Dedifferentiated amniotic fluid mesenchymal stem cell (primary cell): Measurements from ENCODE around the gene RPS21.
"Not testable (repeated sequence)": the region's sequence is repeated elsewhere in the genome, so short reads cannot be mapped to it uniquely, and the experiment has no call there.

Experiments
- DNase-seq: peaks from one replicate; pipeline ENCODE4 v3.0.0-alpha.2; 2016; ENCODE audit errors: extremely low spot score

RPS21 gene

DNA sequence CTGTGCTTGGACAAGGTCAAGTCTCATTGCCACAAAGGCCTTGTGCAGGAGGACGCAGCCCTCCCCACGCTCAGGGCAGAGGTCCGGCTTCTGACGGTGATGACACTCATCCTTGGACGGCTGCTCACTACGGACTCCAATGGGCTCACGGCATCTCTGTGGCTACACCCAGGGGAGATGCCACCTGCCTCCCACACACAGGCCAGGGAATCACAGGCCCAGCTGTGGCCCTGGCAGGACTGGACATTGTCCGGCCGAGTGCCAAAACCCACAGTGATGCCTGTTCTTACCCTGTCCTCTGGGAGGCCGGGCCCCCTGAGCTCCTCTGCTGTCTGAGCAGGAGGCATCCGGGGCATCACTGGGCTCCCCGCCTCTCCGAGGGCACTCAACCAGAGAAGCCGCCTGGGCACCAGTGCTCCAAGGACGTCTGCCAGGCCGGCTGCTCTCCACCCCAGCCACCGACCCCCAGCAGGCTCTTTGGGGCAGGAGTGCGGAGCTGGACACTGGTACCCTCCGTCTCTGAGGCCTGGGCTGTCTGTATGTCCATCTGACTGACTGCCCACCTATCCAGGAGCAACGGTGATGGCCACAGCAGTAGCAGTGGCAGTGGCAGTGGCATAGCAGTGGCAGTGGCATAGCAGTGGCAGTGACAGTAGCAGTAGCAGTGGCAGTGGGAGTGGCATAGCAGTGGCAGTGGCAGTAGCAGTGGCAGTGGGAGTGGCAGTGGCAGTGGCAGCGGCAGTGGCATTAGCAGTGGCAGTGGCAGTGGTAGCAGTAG lies 38.6 kb downstream of the RPS21 start:
- DNase-seq: no peak

DNA sequence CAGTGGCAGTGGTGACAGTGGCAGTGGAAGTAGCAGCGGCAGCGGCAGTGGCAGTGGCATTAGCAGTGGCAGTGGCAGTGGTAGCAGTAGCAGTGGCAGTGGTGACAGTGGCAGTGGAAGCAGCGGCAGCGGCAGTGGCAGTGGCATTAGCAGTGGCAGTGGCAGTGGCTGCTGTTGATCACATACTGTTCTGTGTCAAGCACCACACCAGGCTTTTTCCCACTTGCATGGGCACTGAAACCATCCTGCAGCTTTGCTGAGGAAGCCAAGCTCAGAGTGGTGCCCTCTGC lies 39.1 kb downstream of the RPS21 start:
- DNase-seq: not testable (repeated sequence)

DNA sequence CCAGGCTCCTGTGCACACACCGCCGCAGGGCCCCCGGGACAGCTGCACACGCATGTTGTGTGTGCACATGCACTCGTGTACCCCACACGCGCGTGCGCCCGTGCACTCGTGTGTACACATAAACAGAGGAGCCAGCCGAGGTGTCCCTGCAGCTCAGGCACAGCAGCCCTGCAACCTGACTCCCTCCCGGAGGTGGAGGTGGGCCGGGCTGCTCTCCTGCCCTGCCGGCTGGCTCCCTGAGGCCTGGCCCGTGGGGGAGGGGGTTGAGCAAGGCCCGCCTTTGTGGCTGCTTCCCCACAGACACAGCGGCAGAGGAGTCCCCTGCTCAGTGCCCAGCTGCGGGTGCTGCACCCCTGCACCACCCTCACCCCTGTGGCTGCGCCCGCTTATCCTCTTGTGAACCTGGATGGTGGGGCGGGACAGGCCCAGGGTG lies 39.8 kb downstream of the RPS21 start:
- no peak for DNase-seq

DNA sequence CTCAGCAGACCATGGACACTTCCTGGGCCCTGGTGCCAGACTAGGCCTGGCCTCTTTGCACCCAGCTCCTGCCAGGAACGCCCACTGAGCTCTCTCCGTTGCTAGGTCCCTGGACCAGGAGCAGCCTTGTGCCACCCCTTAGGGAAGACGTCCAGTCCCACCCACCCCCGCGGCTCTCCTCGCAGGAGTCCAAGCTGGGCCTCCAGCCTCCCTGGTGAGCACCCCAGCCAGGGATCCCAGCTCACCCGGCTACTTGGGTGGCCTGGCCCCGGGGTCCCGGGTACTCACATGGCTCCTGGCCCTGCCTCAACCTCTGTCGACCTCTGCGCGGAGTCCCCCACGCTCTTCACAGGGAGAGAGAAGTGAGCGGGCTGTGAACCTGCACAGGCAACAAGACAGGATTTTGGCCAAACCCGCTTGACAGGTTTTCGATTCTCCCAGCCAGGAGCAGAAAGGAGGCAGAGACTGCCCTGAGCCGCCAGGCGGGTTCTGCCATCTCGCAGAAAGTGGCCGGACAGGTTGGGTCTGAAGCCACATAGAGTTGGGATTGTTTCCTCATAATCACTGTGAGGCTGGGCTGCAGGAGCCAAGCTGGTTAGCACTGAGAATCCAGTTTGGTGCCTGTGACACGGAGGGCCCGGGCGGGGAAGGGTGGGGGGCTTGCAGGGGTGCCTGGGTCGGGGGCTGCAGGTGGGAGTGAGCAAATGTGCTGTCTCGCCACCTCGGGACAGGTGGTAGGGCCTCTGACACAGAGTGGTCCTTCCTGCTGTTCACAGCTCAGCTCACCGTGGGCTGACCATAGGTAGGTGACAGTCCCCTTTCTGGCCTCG lies 40.5 kb downstream of the RPS21 start, which contains the start of gene RBBP8NL:
Gene RBBP8NL (minus strand): TSS at position 368 of the 830 bp plus-strand sequence. CDS start 7,892 bp downstream, outside the sequence.
- no peak for DNase-seq

DNA sequence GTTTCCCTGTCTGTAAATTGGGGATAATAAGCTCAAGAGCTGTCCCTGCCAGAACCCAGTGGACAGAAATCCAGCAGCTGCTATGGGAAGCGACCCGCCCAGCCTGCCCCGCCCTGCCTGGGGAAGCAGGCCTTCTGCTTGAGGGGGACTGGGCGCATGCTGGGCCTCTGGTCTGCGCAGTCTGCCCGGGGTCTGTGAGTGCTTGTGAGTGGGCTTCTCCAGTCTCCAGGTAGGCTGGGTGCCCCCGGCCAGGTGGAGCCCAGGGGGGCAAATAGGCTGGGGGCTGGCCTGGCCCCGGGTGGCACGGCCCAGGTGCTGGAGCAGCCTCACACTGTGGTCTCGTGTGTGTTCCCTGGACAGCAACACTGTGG lies 41.1 kb downstream of the RPS21 start:
- DNase-seq: no peak

DNA sequence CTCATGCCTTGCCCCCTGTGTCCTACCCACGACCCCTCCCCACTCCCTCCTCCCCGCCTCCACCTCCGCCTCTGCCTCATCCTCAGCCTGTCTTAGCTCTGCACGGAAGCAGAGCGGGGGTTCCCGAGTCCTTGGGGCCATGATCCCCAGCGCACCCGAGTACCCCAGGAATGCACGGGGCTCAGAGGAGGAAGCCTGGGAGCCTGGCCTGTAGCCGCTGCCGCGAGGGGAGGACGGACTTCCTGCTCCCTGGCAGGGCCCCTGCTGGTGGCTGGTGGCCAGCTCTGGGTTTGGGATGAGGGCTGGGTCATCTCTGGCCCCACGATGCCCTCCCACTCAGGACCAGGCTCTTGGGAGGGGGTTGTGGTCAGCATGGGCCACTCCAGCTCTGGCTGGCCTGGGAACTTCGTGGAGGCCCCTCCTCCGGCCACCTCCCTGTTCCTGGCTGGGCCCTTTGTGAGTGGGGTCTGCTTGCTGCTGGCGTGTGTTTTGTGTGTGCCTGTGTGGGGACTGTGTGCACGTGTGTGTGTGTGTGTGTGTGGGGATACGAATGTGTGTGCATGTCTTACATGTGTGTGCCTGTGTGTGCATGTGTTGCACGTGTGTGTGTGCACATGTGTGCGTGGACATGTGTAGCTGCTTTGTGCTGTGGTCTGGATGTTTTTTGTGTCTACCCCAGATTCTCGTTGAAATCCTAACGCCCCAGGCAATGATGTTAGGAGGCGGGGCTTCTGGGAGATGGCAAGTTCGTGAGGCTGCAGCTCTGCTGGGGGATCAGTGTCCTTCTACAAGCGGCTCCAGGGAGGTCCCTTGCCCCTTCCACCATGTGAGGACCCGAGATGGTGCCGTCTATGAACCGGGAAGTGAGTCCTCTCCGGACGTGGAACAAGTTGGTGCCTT lies 41.7 kb downstream of the RPS21 start:
- no peak for DNase-seq

DNA sequence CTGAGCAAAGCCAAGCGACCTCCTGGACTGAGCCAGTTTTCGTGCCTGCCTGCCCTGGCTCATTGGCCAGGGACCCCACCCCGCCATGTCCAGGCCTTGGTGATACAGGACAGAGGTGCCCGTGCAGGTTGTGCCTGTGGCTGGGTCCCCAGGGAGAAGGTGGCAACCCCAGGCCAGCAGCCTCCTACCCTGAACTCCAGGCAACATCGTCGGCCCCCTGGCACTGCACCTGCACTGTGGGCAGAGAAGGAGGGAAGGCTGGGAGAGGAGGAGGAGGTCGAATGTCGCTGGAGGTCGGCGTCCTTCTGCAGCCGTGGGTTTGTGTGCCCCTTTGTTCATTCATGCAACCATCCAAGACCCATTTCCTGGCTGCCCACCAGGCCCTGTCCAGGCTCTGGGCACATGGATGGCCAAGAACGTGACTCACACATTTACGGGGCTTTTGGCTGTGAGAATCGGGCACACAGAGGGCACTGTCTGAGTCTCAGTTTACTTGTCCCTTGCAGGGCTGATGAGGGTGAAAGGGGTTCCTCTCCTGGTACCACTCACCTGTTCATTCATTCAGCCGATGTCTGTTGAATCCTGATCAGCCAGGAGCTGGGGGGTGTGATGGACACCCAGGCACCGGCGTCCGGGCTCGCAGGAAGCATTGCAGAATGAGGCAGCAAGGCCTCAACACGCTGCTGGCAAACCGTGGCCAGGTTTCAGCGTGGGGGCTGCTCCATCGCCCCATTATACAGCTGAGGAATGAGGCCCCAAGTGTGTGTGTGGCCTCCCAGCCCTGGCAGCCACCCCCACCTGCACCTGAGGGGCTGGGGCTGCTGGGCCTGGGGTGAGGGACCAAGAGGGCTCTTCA lies 42.8 kb downstream of the RPS21 start:
- DNase-seq: no peak

DNA sequence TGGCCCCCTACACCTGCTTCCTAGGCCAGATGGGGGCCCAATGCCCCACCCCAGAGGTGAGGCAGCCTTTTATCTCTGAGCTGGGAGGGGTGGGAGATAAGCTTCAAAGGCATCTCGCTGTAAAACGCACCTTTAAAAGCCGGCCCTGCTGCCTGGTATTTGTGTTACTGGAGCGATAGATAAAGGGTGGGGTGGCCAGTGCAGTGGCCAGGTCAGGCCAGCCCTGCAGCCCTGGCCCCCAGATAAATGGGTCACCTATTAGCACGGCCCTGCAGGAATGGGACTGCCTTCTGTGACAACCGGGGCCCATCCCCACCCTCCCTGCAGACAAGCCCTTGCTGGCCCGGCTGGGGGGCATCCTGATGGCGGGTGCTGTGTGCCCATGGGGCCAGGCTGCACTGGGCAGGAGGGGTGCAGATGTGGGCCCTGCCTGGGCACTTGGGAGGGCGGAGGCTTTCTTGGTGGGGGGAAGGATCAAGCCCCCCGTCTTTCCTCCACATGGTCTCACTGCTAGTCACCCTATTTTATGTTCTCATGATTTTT lies 43.5 kb downstream of the RPS21 start:
- no peak for DNase-seq

DNA sequence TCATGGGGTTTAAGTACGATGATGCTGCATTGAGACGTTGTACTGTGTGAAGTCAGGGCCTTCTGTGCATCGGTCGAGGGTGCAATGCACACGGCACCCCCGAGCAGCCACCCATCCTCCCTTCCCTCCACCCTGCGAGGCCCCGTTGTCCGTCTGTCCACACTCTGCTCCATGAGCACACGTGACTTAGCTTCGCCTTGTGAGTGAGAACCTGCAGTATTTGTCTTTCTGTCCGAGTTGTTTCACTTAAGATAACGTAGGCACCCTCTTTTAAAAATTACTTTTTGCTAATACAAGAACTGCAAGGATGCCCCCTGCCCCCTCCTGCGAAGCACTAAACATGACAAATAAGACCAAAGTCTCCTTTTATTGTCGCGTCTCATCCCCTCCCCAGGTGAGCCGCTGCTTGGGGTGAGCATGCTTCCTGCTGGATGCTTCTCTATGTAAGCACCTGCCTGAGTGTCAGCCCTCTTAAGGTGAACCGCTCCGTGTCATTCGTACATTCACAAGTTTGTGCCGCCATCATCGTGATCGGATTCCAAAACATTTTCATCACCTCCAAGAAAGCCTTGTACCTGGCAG lies 44.1 kb downstream of the RPS21 start:
- no peak for DNase-seq

DNA sequence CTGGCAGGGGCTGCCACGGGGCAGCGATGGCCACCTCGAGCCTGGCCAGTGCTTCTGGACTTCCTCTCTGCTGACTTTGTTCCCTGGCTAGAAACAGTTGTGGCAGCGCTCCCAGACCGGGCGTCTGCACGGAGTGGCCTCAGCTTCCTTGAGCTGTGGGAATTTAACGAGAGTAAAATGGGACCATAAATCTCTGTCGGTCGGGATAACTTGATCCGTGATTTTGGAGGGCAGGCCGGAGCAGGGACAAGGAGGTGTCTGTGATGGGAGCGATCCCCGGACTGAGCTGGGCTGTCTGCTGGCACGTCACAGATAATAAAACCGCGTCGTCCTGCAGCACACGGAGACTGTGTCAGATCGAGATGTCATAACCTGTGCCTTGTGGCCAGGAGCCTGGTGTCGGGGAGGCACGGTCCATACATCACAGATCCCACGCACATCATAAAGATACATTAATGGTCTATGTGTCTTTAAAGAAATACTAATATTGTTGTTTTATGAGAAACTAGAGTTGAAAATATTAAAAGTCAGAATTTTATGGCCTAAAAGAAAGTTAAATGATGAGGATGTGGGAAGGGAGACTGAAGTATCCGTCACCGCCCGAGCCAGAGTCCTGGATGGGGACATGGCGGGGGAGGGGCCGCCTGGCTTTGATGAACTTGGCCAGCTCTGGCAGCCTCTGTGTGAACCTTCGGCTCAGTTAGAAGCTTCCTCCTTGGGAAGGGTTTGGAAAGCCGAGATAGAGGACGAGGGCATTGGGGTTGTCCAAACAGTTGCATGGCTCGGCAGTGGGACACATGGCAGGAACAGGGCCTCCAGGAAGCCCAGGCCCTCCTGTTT lies 47.0 kb downstream of the RPS21 start:
- no peak for DNase-seq

DNA sequence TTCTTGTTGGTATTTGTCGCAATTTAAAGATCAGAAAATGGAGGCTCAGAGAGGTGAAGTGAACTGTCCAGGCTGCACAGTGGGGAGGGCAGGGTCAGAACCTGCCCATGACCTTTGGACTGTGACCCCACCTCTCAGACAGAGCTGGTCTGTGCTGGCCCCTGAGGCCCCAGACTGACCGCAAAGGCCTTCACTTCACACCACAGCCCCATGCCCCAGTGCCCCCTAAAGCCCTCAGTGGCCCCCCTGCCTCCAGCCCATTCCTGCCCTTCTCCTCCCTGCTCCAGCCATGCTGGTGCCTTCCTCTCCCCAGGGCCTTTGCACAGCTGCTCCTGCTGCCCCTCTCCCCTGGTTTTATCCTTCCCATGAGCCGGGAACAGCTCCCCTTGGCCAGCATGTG lies 49.8 kb downstream of the RPS21 start:
- no peak for DNase-seq

DNA sequence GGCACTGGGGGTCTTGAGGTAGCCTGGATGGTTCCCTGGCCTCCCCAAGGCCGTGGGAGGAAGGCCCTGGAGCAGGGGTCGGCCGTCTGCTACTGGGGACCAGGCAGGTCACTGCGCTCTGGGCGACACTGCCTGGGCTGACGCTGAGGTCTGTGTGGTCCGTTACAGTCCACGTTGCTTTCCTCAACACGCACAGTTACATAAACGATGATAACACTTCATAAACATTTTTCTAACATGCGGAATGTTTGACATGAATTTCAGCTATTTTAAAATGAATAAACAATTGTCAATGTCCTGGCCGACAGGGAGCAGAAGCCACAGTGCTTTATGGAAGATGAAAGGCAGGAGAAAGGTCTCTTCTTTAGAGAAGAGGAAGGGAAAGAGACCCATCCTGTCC lies 50.6 kb downstream of the RPS21 start:
- DNase-seq: no peak

DNA sequence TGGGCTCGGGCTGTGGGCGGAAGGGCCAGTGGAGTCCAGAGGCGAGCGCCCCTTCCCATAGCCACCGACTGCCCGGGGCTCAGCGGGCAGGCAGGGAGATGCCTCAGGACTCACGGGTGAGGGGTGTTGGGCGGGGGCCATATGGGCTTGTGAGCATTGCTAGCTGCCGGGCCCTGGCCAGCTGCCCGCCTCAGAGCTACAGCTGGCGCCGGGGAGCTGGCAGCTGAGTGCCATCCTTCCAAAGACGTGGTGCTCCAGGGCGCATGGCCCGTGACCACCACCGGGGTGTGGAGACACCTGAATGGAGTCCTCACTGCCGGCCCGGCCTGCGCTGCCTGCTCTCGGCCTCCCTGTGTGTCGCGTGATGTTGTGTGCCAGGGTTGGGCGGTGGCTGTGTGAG lies 51.0 kb downstream of the RPS21 start:
- no peak for DNase-seq
